Measurements from ENCODE around the gene SLC16A11. TPM values are rescaled to one million over a fixed set of nuclear protein-coding genes. Genes with fewer than 3 reads are reported as not detected.

The SLC16A11 gene
- total RNA-seq, 1 donor from 2014 or later: 1.2 TPM

GRCh38 chr17:7027335-7027734 is 16.6 kb downstream of the SLC16A11 start:
- DNase-seq (ENCODE audit: low read depth in 2 of 2): peak; percentile 33 to 55

GRCh38 chr17:7026471-7027115 is 17.3 kb downstream of the SLC16A11 start:
- DNase-seq (ENCODE audit: low read depth in 2 of 2): no peak

- no peak for DNase-seq (ENCODE audit: low read depth in 2 of 2)
These were observed 18.6 kb downstream of the SLC16A11 start for GRCh38 chr17:7025245-7025644.

- no peak for DNase-seq (ENCODE audit: low read depth in 2 of 2)
These were observed 19.5 kb downstream of the SLC16A11 start for GRCh38 chr17:7024402-7024785.

GRCh38 chr17:7023576-7024401 is 20.1 kb downstream of the SLC16A11 start:
- DNase-seq (ENCODE audit: low read depth in 2 of 2): peak; percentile 99 to 100

GRCh38 chr17:7022781-7023571 is 20.9 kb downstream of the SLC16A11 start, which contains the start of gene BCL6B:
Gene BCL6B, plus strand, starts transcription at chr17:7023050. Its CDS starts 622 bp downstream, at chr17:7023672.
- DNase-seq (ENCODE audit: low read depth in 2 of 2): peak; percentile 52 to 85

GRCh38 chr17:7021993-7022778 is 21.7 kb downstream of the SLC16A11 start:
- DNase-seq (ENCODE audit: low read depth in 2 of 2): peak; percentile 96 to 98

GRCh38 chr17:7020894-7021664 is 22.8 kb downstream of the SLC16A11 start:
- DNase-seq (ENCODE audit: low read depth in 2 of 2): peak; percentile 49 to 65

- peak; percentile 42 to 53 for DNase-seq (ENCODE audit: low read depth in 2 of 2)
These were observed 23.9 kb downstream of the SLC16A11 start for GRCh38 chr17:7019839-7020519.

- no peak for DNase-seq (ENCODE audit: low read depth in 2 of 2)
These were observed 24.5 kb downstream of the SLC16A11 start for GRCh38 chr17:7019367-7019766.

- no peak for DNase-seq (ENCODE audit: low read depth in 2 of 2)
These were observed 25.4 kb downstream of the SLC16A11 start for GRCh38 chr17:7018331-7018964.

- no peak for DNase-seq (ENCODE audit: low read depth in 2 of 2)
These were observed 26.1 kb downstream of the SLC16A11 start for GRCh38 chr17:7017827-7018200.

- DNase-seq (ENCODE audit: low read depth in 2 of 2): no peak
These were observed 26.7 kb downstream of the SLC16A11 start for GRCh38 chr17:7016886-7017826.

GRCh38 chr17:7016418-7016817 is 27.5 kb downstream of the SLC16A11 start:
- no peak for DNase-seq (ENCODE audit: low read depth in 2 of 2)

- peak; percentile 75 to 76 for DNase-seq (ENCODE audit: low read depth in 2 of 2)
These were observed 28.6 kb downstream of the SLC16A11 start for GRCh38 chr17:7014995-7015958.

GRCh38 chr17:7014261-7014994 is 29.5 kb downstream of the SLC16A11 start:
- DNase-seq (ENCODE audit: low read depth in 2 of 2): peak; percentile 99

GRCh38 chr17:7011942-7012254 is 32.0 kb downstream of the SLC16A11 start:
- DNase-seq (ENCODE audit: low read depth in 2 of 2): no peak
